ENCODE data around the gene ZNF726.
"Not testable (repeated sequence)": the region's sequence is repeated elsewhere in the genome, so short reads cannot be mapped to it uniquely, and the experiment has no call there.

The ZNF726 gene

DNA sequence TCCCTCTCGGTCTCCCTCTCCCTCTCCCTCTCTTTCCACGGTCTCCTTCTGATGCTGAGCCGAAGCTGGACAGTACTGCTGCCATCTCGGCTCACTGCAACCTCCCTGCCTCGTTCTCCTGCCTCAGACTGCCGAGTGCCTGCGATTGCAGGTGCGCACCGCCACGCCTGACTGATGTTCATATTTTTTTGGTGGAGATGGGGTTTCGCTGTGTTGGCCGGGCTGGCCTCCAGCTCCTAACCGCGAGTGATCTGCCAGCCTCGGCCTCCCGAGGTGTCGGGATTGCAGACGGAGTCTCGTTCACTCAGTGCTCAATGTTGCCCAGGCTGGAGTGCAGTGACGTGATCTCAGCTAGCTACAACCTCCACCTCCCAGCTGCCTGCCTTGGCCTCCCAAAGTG is 48.7 kb downstream of the ZNF726 start:
- H3K4me1 ChIP-seq (ENCODE audit: control extremely low read depth in 1 of 4, control insufficient read depth in 4 of 4, insufficient read depth in 4 of 4, low read length in 3 of 4); H3K27ac ChIP-seq (ENCODE audit: insufficient read depth in 1 of 2, low read depth in 1 of 2, low read length in 2 of 2, poor library complexity in 1 of 2, severe bottlenecking in 2 of 2); H3K9me3 ChIP-seq (ENCODE audit: control extremely low read depth in 1 of 5, control insufficient read depth in 4 of 5, insufficient read depth in 2 of 5, low read depth in 1 of 5, low read length in 4 of 5); CTCF ChIA-PET; POLR2A ChIA-PET; H3K36me3 ChIP-seq (ENCODE audit: control insufficient read depth in 4 of 4, insufficient read depth in 4 of 4, low read length in 3 of 4); DNase-seq; H3K27me3 ChIP-seq (replicated peaks in 2 of 5; ENCODE audit: control insufficient read depth in 4 of 5, insufficient read depth in 5 of 5, low read length in 4 of 5); H3K4me3 ChIP-seq (ENCODE audit: control insufficient read depth in 1 of 7, extremely low read depth in 1 of 7, insufficient read depth in 4 of 7, low read depth in 2 of 7, low read length in 6 of 7): not testable (repeated sequence)
- 100% methylated on average over 9 of the region's 20 CpGs for WGBS (ENCODE audit: insufficient coverage)

DNA sequence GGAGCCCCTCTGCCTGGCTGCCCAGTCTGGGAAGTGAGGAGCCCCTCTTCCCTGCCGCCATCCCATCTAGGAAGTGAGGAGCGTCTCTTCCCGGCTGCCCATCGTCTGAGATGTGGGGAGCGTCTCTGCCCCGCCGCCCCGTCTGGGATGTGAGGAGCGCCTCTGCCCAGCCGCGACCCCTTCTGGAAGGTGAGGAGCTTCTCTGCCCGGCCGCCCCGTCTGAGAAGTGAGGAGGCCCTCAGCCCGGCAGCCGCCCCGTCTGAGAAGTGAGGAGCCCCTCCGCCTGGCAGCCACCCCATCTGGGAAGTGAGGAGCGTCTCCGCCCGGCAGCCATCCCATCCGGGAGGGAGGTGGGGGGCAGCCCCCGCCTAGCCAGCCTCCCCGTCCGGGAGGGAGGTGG is 49.2 kb downstream of the ZNF726 start:
- H3K27me3 ChIP-seq (replicated peaks in 2 of 5; ENCODE audit: control insufficient read depth in 4 of 5, insufficient read depth in 5 of 5, low read length in 4 of 5); H3K36me3 ChIP-seq (ENCODE audit: control insufficient read depth in 4 of 4, insufficient read depth in 4 of 4, low read length in 3 of 4); DNase-seq; H3K4me3 ChIP-seq (ENCODE audit: control insufficient read depth in 1 of 7, extremely low read depth in 1 of 7, insufficient read depth in 4 of 7, low read depth in 2 of 7, low read length in 6 of 7); H3K4me1 ChIP-seq (ENCODE audit: control extremely low read depth in 1 of 4, control insufficient read depth in 4 of 4, insufficient read depth in 4 of 4, low read length in 3 of 4); POLR2A ChIA-PET; CTCF ChIA-PET; H3K27ac ChIP-seq (ENCODE audit: insufficient read depth in 1 of 2, low read depth in 1 of 2, low read length in 2 of 2, poor library complexity in 1 of 2, severe bottlenecking in 2 of 2); H3K9me3 ChIP-seq (ENCODE audit: control extremely low read depth in 1 of 5, control insufficient read depth in 4 of 5, insufficient read depth in 2 of 5, low read depth in 1 of 5, low read length in 4 of 5): not testable (repeated sequence)
- WGBS (ENCODE audit: insufficient coverage) = 100% methylated on average over 8 of the region's 25 CpGs

DNA sequence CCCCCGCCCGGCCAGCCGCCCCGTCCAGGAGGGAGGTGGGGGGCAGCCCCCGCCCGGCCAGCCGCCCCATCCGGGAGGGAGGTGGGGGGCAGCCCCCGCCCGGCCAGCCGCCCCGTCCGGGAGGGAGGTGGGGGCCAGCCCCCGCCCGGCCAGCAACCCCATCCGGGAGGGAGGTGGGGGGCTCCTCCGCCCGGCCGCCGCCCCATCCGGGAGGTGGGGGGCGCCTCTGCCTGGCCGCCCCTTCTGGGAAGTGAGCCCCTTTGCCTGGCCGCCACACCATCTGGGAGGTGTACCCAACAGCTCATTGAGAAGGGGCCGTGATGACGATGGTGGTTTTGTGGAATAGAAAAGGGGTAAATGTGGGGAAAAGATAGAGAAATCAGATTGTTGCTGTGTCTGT is 49.6 kb downstream of the ZNF726 start:
- H3K4me1 ChIP-seq (ENCODE audit: control extremely low read depth in 1 of 4, control insufficient read depth in 4 of 4, insufficient read depth in 4 of 4, low read length in 3 of 4); H3K36me3 ChIP-seq (ENCODE audit: control insufficient read depth in 4 of 4, insufficient read depth in 4 of 4, low read length in 3 of 4); H3K9me3 ChIP-seq (ENCODE audit: control extremely low read depth in 1 of 5, control insufficient read depth in 4 of 5, insufficient read depth in 2 of 5, low read depth in 1 of 5, low read length in 4 of 5); H3K27me3 ChIP-seq (replicated peaks in 2 of 5; ENCODE audit: control insufficient read depth in 4 of 5, insufficient read depth in 5 of 5, low read length in 4 of 5); CTCF ChIA-PET; POLR2A ChIA-PET; H3K27ac ChIP-seq (ENCODE audit: insufficient read depth in 1 of 2, low read depth in 1 of 2, low read length in 2 of 2, poor library complexity in 1 of 2, severe bottlenecking in 2 of 2); H3K4me3 ChIP-seq (ENCODE audit: control insufficient read depth in 1 of 7, extremely low read depth in 1 of 7, insufficient read depth in 4 of 7, low read depth in 2 of 7, low read length in 6 of 7); DNase-seq: not testable (repeated sequence)
- 100% methylated on average over 8 of the region's 26 CpGs for WGBS (ENCODE audit: insufficient coverage)

DNA sequence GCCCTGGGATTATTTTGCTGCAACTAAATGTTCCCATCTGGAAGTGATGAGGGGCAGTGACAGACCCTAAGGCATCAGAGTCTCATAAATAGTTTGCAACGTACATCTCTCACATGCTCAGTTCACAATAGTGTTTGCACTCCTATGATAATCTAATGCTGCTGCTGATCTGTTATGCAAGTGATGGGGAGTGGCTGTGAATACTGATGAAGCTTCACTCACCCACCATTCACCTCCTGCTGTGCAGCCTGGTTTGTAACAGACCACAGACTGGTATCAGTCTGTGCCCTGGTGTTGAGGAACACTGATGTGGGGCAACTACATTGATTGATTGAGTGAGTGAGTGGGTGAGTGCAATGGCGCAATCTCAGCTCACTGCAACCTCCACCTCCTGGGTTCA is 54.9 kb downstream of the ZNF726 start:
- Histone ChIP-seq H3K36me3 (ENCODE audit: control insufficient read depth in 4 of 4, insufficient read depth in 4 of 4, low read length in 3 of 4) (no peaks in the 10 kb centered on the region), H3K27me3 (replicated peaks in 2 of 5; ENCODE audit: control insufficient read depth in 4 of 5, insufficient read depth in 5 of 5, low read length in 4 of 5) (peaks cover 0 to 38% (median 11%) of the 10 kb centered on the region in 5 experiments), H3K9me3 (ENCODE audit: control extremely low read depth in 1 of 5, control insufficient read depth in 4 of 5, insufficient read depth in 2 of 5, low read depth in 1 of 5, low read length in 4 of 5) (peaks cover 0 to 18% (median 0%) of the 10 kb centered on the region in 5 experiments), H3K4me1 (ENCODE audit: control extremely low read depth in 1 of 4, control insufficient read depth in 4 of 4, insufficient read depth in 4 of 4, low read length in 3 of 4) (no peaks in the 10 kb centered on the region), H3K4me3 (ENCODE audit: control insufficient read depth in 1 of 7, extremely low read depth in 1 of 7, insufficient read depth in 4 of 7, low read depth in 2 of 7, low read length in 6 of 7) (no peak overlapping the region), H3K27ac (ENCODE audit: insufficient read depth in 1 of 2, low read depth in 1 of 2, low read length in 2 of 2, poor library complexity in 1 of 2, severe bottlenecking in 2 of 2) (no peak overlapping the region)
- DNase-seq = no peak
- POLR2A ChIA-PET = no interaction called here
- 88% methylated on average over 1 of the region's 2 CpGs for WGBS (ENCODE audit: insufficient coverage)
- CTCF ChIA-PET = no interaction called here

DNA sequence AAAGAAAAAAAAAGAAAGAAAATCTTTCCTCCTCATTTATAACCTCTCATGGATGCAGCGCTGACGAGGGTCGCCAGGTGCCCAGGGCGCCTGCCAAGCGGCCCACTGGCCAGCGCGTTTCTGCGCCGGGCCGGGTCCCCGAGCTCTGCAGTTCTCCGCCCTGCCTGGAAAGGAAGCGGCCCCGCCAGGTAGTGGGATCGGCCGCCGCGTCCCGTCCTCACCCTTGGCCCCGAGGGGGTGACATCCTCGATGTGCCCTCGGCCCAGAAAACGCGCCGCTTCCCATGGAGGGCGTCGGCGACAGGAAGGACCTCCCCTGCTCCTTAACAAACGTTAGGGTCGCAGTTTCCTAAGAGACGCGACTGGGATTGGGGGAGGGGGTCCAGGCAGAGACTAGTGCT is 56.9 kb downstream of the ZNF726 start:
- Histone ChIP-seq H3K36me3 (ENCODE audit: control insufficient read depth in 4 of 4, insufficient read depth in 4 of 4, low read length in 3 of 4) (no peaks in the 10 kb centered on the region), H3K27me3 (replicated peaks in 2 of 5; ENCODE audit: control insufficient read depth in 4 of 5, insufficient read depth in 5 of 5, low read length in 4 of 5) (peaks cover 0 to 38% (median 11%) of the 10 kb centered on the region in 5 experiments), H3K4me1 (ENCODE audit: control extremely low read depth in 1 of 4, control insufficient read depth in 4 of 4, insufficient read depth in 4 of 4, low read length in 3 of 4) (no peaks in the 10 kb centered on the region), H3K9me3 (ENCODE audit: control extremely low read depth in 1 of 5, control insufficient read depth in 4 of 5, insufficient read depth in 2 of 5, low read depth in 1 of 5, low read length in 4 of 5) (peaks cover 0 to 18% (median 0%) of the 10 kb centered on the region in 5 experiments), H3K27ac (ENCODE audit: insufficient read depth in 1 of 2, low read depth in 1 of 2, low read length in 2 of 2, poor library complexity in 1 of 2, severe bottlenecking in 2 of 2) (no peak overlapping the region), H3K4me3 (ENCODE audit: control insufficient read depth in 1 of 7, extremely low read depth in 1 of 7, insufficient read depth in 4 of 7, low read depth in 2 of 7, low read length in 6 of 7) (peak overlapping the region in 2 of 7 experiments; percentile 16 to 25)
- WGBS (ENCODE audit: insufficient coverage) = 4% methylated on average over 23 of the region's 32 CpGs
- CTCF ChIA-PET = no interaction called here
- no peak for DNase-seq
- POLR2A ChIA-PET = no interaction called here

DNA sequence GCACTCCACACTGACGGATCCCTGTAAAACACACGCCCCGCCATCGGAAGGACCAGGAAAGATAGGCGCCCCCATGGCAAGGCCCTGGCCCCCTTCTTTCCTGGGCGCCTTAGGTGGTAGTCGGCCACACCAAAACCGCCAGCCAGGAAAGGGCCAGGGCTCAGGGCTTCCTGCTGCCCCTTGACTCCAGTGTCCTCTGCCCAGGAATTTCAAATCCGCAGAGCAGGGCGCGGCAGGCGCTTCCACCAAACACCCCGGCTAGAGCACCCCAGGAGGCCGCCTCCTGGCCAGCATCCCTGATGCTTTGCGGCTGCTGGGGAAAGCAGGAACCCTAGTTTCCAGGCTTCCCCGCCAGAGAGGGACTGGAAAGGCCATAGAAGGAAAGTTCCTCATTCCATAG is 57.5 kb downstream of the ZNF726 start:
- no peaks in the 10 kb centered on the region for H3K4me1 ChIP-seq (ENCODE audit: control extremely low read depth in 1 of 4, control insufficient read depth in 4 of 4, insufficient read depth in 4 of 4, low read length in 3 of 4)
- H3K9me3 ChIP-seq (ENCODE audit: control extremely low read depth in 1 of 5, control insufficient read depth in 4 of 5, insufficient read depth in 2 of 5, low read depth in 1 of 5, low read length in 4 of 5) = peaks cover 0 to 18% (median 0%) of the 10 kb centered on the region in 5 experiments
- H3K4me3 ChIP-seq (ENCODE audit: control insufficient read depth in 1 of 7, extremely low read depth in 1 of 7, insufficient read depth in 4 of 7, low read depth in 2 of 7, low read length in 6 of 7) = no peak overlapping the region
- CTCF ChIA-PET = no interaction called here
- H3K36me3 ChIP-seq (ENCODE audit: control insufficient read depth in 4 of 4, insufficient read depth in 4 of 4, low read length in 3 of 4) = no peaks in the 10 kb centered on the region
- H3K27me3 ChIP-seq (replicated peaks in 2 of 5; ENCODE audit: control insufficient read depth in 4 of 5, insufficient read depth in 5 of 5, low read length in 4 of 5) = peaks cover 0 to 38% (median 11%) of the 10 kb centered on the region in 5 experiments
- POLR2A ChIA-PET = no interaction called here
- H3K27ac ChIP-seq (ENCODE audit: insufficient read depth in 1 of 2, low read depth in 1 of 2, low read length in 2 of 2, poor library complexity in 1 of 2, severe bottlenecking in 2 of 2) = no peak overlapping the region
- DNase-seq = no peak
- 23% methylated on average over 12 of the region's 16 CpGs for WGBS (ENCODE audit: insufficient coverage)

DNA sequence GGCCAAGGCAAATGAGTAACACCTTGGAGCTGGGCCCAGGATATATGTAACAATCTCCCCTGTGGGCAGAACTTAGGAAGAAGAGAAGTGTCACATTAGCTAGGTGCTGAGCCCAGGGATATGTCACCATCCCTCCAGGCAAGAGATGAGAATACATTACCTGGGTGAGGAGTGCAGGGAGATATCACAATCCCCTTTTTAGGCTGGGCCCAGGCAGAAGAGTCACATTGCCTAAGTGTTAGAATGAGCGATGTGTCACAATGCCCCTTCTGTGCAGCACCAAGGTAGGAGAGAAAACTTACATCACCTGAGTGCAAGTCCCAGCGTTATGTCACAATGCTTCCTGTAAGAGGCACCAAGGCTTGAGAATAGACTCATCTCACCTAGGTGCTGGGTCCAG is 60.3 kb downstream of the ZNF726 start:
- CTCF ChIA-PET = no interaction called here
- POLR2A ChIA-PET = no interaction called here
- peaks cover 0 to 30% (median 6%) of the 10 kb centered on the region in 5 experiments for H3K27me3 ChIP-seq (replicated peaks in 2 of 5; ENCODE audit: control insufficient read depth in 4 of 5, insufficient read depth in 5 of 5, low read length in 4 of 5)
- H3K4me1 ChIP-seq (ENCODE audit: control extremely low read depth in 1 of 4, control insufficient read depth in 4 of 4, insufficient read depth in 4 of 4, low read length in 3 of 4) = no peaks in the 10 kb centered on the region
- peaks cover 0 to 22% (median 0%) of the 10 kb centered on the region in 5 experiments for H3K9me3 ChIP-seq (ENCODE audit: control extremely low read depth in 1 of 5, control insufficient read depth in 4 of 5, insufficient read depth in 2 of 5, low read depth in 1 of 5, low read length in 4 of 5)
- WGBS (ENCODE audit: insufficient coverage) = 100% methylated on average over 1 of the region's 2 CpGs
- H3K36me3 ChIP-seq (ENCODE audit: control insufficient read depth in 4 of 4, insufficient read depth in 4 of 4, low read length in 3 of 4) = no peaks in the 10 kb centered on the region
- DNase-seq = no peak
- H3K27ac ChIP-seq (ENCODE audit: insufficient read depth in 1 of 2, low read depth in 1 of 2, low read length in 2 of 2, poor library complexity in 1 of 2, severe bottlenecking in 2 of 2) = no peak overlapping the region
- no peak overlapping the region for H3K4me3 ChIP-seq (ENCODE audit: control insufficient read depth in 1 of 7, extremely low read depth in 1 of 7, insufficient read depth in 4 of 7, low read depth in 2 of 7, low read length in 6 of 7)
